Adrenal gland (tissue), 5 donors: ENCODE data around the gene CWC27.

Source experiments
- CTCF ChIP-seq, 6 experiments: fragments of 450-650 bp in 4 of 6; fragments of 200-600 bp in 2 of 6; sonication (generic) in 1 of 6; IDR thresholded peaks; 1 replicate in 5 of 6; 2 replicates in 1 of 6; pipeline versions ENCODE4 v1.5.1 to v1.8.0; 2016 to 2021; ENCODE audit warnings: antibody characterized with exemption in 6 of 6, mild to moderate bottlenecking in 2 of 6, moderate library complexity in 1 of 6
- POLR2A ChIP-seq, 2 donors: fragments of 450-650 bp; IDR thresholded peaks; one replicate each; pipeline ENCODE4 v1.6.1; 2017; ENCODE audit warnings: antibody characterized with exemption in 2 of 2, mild to moderate bottlenecking in 2 of 2, moderate library complexity in 1 of 2
- donor health status: DM: no; HTN: no; CAD: no.

GRCh38 chr5:65010841-65011240 lies 242.1 kb downstream of the CWC27 start:
- TF ChIP-seq CTCF (IDR thresholded peaks at IDR 0.05): no peak
- TF ChIP-seq POLR2A (IDR thresholded peaks at IDR 0.05): no peak
